GM23338 (cell line): ENCODE data around the gene NOP10. TPM values are rescaled to one million over a fixed set of nuclear protein-coding genes. Genes with fewer than 3 reads are reported as not detected.

ENCODE experiments used
- ATAC-seq: fragments of 200-7000 bp; cut with Tn5 transposase; 3 replicates; pipeline ENCODE4 v1.9.1; 2020
- DNase-seq: peaks from one replicate; pipeline ENCODE4 v3.0.0-alpha.2; 2015; ENCODE audit warnings: low spot score
- H2AFZ ChIP-seq: fragments of 200-600 bp; sonication (generic); 2 replicates; pipeline ENCODE4 v1.8.0; 2016; ENCODE audit warnings: antibody characterized with exemption, mild to moderate bottlenecking, moderate library complexity
- H3F3A ChIP-seq: fragments of 200-600 bp; sonication (generic); replicated peaks from 2 replicates; pipeline ENCODE4 v1.8.0; 2017; ENCODE audit warnings: antibody characterized with exemption, mixed run types, low read depth
- H3K27ac ChIP-seq: fragments of 200-600 bp; sonication (generic); 2 replicates; pipeline ENCODE4 v1.6.1; 2016; ENCODE audit warnings: low read depth
- H3K27me3 ChIP-seq: fragments of 200-600 bp; sonication (generic); 2 replicates; pipeline ENCODE4 v1.8.0; 2016; ENCODE audit warnings: mild to moderate bottlenecking, mixed run types, moderate library complexity; ENCODE audit not compliant: insufficient read depth
- H3K36me3 ChIP-seq: fragments of 200-600 bp; sonication (generic); 2 replicates; pipeline ENCODE4 v1.8.0; 2016; ENCODE audit warnings: mild to moderate bottlenecking; ENCODE audit not compliant: insufficient read depth
- H3K4me1 ChIP-seq: fragments of 200-600 bp; sonication (generic); 2 replicates; pipeline ENCODE4 v1.8.0; 2016; ENCODE audit warnings: mild to moderate bottlenecking, moderate library complexity; ENCODE audit not compliant: insufficient read depth
- H3K4me2 ChIP-seq: fragments of 200-600 bp; sonication (generic); 2 replicates; pipeline ENCODE4 v1.7.1; 2017; ENCODE audit warnings: mixed run types
- H3K4me3 ChIP-seq: fragments of 200-600 bp; sonication (generic); 2 replicates; pipeline ENCODE4 v1.6.1; 2016; ENCODE audit warnings: mixed run types
- H3K79me2 ChIP-seq: fragments of 200-600 bp; sonication (generic); replicated peaks from 2 replicates; pipeline ENCODE4 v1.8.0; 2017; ENCODE audit warnings: mild to moderate bottlenecking; ENCODE audit not compliant: insufficient read depth
- H3K9me2 ChIP-seq: fragments of 200-600 bp; sonication (generic); 2 replicates; pipeline ENCODE4 v1.8.0; 2017; ENCODE audit not compliant: insufficient read depth
- H4K20me1 ChIP-seq: fragments of 200-600 bp; sonication (generic); replicated peaks from 2 replicates; pipeline ENCODE4 v1.8.0; 2017; ENCODE audit warnings: mild to moderate bottlenecking; ENCODE audit not compliant: insufficient read depth
- H3K27ac Mint-ChIP-seq: 2 replicates; pipeline ENCODE4 v1.8.0; 2020; ENCODE audit warnings: inconsistent platforms, mild to moderate bottlenecking, moderate library complexity, mixed read lengths
- H3K27me3 Mint-ChIP-seq: 3 replicates; pipeline ENCODE4 v1.8.0; 2022; ENCODE audit warnings: low read depth, mild to moderate bottlenecking, moderate library complexity, mixed read lengths, inconsistent platforms; ENCODE audit not compliant: insufficient read depth, poor library complexity
- H3K36me3 Mint-ChIP-seq: 3 replicates; pipeline ENCODE4 v1.8.0; 2021; ENCODE audit warnings: low read depth, mild to moderate bottlenecking, inconsistent platforms, moderate library complexity, mixed read lengths
- H3K4me1 Mint-ChIP-seq: 3 replicates; pipeline ENCODE4 v1.8.0; 2020; ENCODE audit warnings: mild to moderate bottlenecking, inconsistent platforms, mixed read lengths
- H3K4me3 Mint-ChIP-seq: 3 replicates; pipeline ENCODE4 v1.8.0; 2021; ENCODE audit warnings: moderate library complexity, mild to moderate bottlenecking, inconsistent platforms, mixed read lengths
- H3K9me3 Mint-ChIP-seq: 3 replicates; pipeline ENCODE4 v1.8.0; 2020; ENCODE audit warnings: moderate library complexity, mild to moderate bottlenecking, inconsistent platforms, mixed read lengths
- CREB1 ChIP-seq: fragments of 250-450 bp; sonication (Bioruptor Pico); IDR thresholded peaks from 2 replicates; pipeline ENCODE4 v1.5.0; 2020; ENCODE audit warnings: low read depth, mild to moderate bottlenecking, moderate library complexity
- EZH2 ChIP-seq: fragments of 200-600 bp; sonication (generic); IDR thresholded peaks from one replicate; pipeline ENCODE4 v1.8.0; 2017; ENCODE audit warnings: antibody characterized with exemption, mild to moderate bottlenecking, low read depth; ENCODE audit not compliant: unreplicated experiment
- EZH2phosphoT487 ChIP-seq: fragments of 200-600 bp; sonication (generic); IDR thresholded peaks from one replicate; pipeline ENCODE4 v1.8.1; 2018; ENCODE audit warnings: antibody characterized with exemption; ENCODE audit not compliant: unreplicated experiment
- NANOG ChIP-seq: IDR thresholded peaks from 2 replicates; pipeline ENCODE4 v1.6.1; 2016; ENCODE audit warnings: antibody characterized with exemption, borderline replicate concordance
- STAT1 ChIP-seq: IDR thresholded peaks from one replicate; pipeline ENCODE4 v1.6.1; 2016; ENCODE audit warnings: antibody characterized with exemption; ENCODE audit not compliant: unreplicated experiment
- ZNF114 ChIP-seq: fragments of 250-450 bp; sonication (Bioruptor Pico); IDR thresholded peaks from 2 replicates; pipeline ENCODE4 v1.5.0; 2020; ENCODE audit warnings: mild to moderate bottlenecking, moderate library complexity
- ZNF331 ChIP-seq: fragments of 250-450 bp; sonication (Bioruptor Pico); IDR thresholded peaks from 2 replicates; pipeline ENCODE4 v1.5.0; 2020; ENCODE audit warnings: low read depth, mild to moderate bottlenecking, moderate library complexity
- polyA plus RNA-seq: library from polyadenylated mRNA; unstranded; fragments of >200 nt; fragmentation: Nextera tagmentation; extraction: Ambion mirVana; gene quantifications from 2 replicates; pipeline ENCODE4 v1.2.1, GENCODE V29; 2016
- total RNA-seq: library from RNA; depleted of rRNA; stranded (reverse); fragments of >200 nt; shearing (Covaris generic); gene quantifications from 2 replicates; pipeline ENCODE4 v1.2.3, GENCODE V29; 2014
- TF ChIP-seq, protein P1 (sequence below): IDR thresholded peaks from 2 replicates; pipeline ENCODE4 v1.6.1; 2016; ENCODE audit warnings: antibody characterized with exemption
- TF ChIP-seq, protein P2 (sequence below), 2 experiments: fragments of 200-600 bp in 1 of 2; sonication (generic) in 1 of 2; conservative IDR thresholded peaks; 2 replicates each; pipeline versions ENCODE4 v1.5.1 to v1.6.1; 2016 to 2017; ENCODE audit warnings: antibody characterized with exemption in 2 of 2, low read depth in 2 of 2, mild to moderate bottlenecking in 2 of 2, moderate library complexity in 1 of 2
- TF ChIP-seq, protein P3 (sequence below): IDR thresholded peaks from one replicate; pipeline ENCODE4 v1.6.1; 2018; ENCODE audit warnings: antibody characterized with exemption; ENCODE audit not compliant: unreplicated experiment
- TF ChIP-seq, protein P4 (sequence below): fragments of 250-450 bp; sonication (Bioruptor Pico); IDR thresholded peaks from 2 replicates; pipeline ENCODE4 v1.5.0; 2020; ENCODE audit warnings: mild to moderate bottlenecking, moderate library complexity

The NOP10 gene
- total and polyA plus RNA-seq, 2 experiments from 2014 or later = 417 to 718 TPM

DNA sequence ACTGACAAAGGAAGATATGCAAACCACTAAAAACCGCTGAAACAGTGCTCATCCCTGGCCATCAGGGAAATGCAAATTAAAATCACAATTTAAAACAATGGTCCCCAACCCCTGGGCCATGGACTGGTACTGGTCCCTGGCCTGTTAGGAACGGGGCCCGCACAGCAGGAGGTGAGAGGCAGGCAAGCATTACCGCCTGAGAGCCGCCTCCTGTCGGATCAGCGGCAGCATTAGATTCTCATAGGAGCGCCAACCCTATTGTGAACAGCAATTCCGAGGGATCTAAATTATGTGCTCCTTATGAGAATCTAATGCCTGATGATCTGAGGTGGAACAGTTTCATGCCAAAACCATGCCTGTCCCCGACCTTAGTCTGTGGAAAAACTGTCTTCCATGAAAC, 19.7 kb downstream of the NOP10 start:
- no peaks in the 10 kb centered on the region for H3K36me3 ChIP-seq
- peaks cover 4% of the 10 kb centered on the region; the same call in 1 of the 3 replicates for H3K9me3 Mint-ChIP-seq
- H4K20me1 ChIP-seq = no peaks in the 10 kb centered on the region
- peaks cover 1% of the 10 kb centered on the region for H3K27me3 Mint-ChIP-seq
- no peak overlapping the region for H3K27ac Mint-ChIP-seq
- no peak overlapping the region for H2AFZ ChIP-seq
- no peaks in the 10 kb centered on the region for H3K27me3 ChIP-seq
- H3K4me1 Mint-ChIP-seq = peaks cover 6% of the 10 kb centered on the region; the same call in 2 of the 3 replicates
- ATAC-seq (no peak), DNase-seq (peak; percentile 11)
- no peak overlapping the region for H3K4me3 Mint-ChIP-seq
- no peak overlapping the region for H3K4me3 ChIP-seq
- no peaks in the 10 kb centered on the region for H3K4me1 ChIP-seq
- no peak overlapping the region for H3K4me2 ChIP-seq
- TF ChIP-seq NANOG (no peak), EZH2phosphoT487 (no peak), CREB1 (CRISPR knock-in tag) (no peak), ZNF331 (CRISPR knock-in tag) (no peak), ZNF114 (CRISPR knock-in tag) (no peak), EZH2 (no peak), STAT1 (no peak)
- TF ChIP-seq, protein P1, sequence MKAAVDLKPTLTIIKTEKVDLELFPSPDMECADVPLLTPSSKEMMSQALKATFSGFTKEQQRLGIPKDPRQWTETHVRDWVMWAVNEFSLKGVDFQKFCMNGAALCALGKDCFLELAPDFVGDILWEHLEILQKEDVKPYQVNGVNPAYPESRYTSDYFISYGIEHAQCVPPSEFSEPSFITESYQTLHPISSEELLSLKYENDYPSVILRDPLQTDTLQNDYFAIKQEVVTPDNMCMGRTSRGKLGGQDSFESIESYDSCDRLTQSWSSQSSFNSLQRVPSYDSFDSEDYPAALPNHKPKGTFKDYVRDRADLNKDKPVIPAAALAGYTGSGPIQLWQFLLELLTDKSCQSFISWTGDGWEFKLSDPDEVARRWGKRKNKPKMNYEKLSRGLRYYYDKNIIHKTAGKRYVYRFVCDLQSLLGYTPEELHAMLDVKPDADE = no peak
- TF ChIP-seq, protein P2, sequence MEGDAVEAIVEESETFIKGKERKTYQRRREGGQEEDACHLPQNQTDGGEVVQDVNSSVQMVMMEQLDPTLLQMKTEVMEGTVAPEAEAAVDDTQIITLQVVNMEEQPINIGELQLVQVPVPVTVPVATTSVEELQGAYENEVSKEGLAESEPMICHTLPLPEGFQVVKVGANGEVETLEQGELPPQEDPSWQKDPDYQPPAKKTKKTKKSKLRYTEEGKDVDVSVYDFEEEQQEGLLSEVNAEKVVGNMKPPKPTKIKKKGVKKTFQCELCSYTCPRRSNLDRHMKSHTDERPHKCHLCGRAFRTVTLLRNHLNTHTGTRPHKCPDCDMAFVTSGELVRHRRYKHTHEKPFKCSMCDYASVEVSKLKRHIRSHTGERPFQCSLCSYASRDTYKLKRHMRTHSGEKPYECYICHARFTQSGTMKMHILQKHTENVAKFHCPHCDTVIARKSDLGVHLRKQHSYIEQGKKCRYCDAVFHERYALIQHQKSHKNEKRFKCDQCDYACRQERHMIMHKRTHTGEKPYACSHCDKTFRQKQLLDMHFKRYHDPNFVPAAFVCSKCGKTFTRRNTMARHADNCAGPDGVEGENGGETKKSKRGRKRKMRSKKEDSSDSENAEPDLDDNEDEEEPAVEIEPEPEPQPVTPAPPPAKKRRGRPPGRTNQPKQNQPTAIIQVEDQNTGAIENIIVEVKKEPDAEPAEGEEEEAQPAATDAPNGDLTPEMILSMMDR (conservative IDR thresholded peaks at IDR 0.05; ENCODE audit: low read depth in 2 of 2) = no peak
- TF ChIP-seq, protein P3, sequence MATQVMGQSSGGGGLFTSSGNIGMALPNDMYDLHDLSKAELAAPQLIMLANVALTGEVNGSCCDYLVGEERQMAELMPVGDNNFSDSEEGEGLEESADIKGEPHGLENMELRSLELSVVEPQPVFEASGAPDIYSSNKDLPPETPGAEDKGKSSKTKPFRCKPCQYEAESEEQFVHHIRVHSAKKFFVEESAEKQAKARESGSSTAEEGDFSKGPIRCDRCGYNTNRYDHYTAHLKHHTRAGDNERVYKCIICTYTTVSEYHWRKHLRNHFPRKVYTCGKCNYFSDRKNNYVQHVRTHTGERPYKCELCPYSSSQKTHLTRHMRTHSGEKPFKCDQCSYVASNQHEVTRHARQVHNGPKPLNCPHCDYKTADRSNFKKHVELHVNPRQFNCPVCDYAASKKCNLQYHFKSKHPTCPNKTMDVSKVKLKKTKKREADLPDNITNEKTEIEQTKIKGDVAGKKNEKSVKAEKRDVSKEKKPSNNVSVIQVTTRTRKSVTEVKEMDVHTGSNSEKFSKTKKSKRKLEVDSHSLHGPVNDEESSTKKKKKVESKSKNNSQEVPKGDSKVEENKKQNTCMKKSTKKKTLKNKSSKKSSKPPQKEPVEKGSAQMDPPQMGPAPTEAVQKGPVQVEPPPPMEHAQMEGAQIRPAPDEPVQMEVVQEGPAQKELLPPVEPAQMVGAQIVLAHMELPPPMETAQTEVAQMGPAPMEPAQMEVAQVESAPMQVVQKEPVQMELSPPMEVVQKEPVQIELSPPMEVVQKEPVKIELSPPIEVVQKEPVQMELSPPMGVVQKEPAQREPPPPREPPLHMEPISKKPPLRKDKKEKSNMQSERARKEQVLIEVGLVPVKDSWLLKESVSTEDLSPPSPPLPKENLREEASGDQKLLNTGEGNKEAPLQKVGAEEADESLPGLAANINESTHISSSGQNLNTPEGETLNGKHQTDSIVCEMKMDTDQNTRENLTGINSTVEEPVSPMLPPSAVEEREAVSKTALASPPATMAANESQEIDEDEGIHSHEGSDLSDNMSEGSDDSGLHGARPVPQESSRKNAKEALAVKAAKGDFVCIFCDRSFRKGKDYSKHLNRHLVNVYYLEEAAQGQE = no peak
- TF ChIP-seq, protein P4, sequence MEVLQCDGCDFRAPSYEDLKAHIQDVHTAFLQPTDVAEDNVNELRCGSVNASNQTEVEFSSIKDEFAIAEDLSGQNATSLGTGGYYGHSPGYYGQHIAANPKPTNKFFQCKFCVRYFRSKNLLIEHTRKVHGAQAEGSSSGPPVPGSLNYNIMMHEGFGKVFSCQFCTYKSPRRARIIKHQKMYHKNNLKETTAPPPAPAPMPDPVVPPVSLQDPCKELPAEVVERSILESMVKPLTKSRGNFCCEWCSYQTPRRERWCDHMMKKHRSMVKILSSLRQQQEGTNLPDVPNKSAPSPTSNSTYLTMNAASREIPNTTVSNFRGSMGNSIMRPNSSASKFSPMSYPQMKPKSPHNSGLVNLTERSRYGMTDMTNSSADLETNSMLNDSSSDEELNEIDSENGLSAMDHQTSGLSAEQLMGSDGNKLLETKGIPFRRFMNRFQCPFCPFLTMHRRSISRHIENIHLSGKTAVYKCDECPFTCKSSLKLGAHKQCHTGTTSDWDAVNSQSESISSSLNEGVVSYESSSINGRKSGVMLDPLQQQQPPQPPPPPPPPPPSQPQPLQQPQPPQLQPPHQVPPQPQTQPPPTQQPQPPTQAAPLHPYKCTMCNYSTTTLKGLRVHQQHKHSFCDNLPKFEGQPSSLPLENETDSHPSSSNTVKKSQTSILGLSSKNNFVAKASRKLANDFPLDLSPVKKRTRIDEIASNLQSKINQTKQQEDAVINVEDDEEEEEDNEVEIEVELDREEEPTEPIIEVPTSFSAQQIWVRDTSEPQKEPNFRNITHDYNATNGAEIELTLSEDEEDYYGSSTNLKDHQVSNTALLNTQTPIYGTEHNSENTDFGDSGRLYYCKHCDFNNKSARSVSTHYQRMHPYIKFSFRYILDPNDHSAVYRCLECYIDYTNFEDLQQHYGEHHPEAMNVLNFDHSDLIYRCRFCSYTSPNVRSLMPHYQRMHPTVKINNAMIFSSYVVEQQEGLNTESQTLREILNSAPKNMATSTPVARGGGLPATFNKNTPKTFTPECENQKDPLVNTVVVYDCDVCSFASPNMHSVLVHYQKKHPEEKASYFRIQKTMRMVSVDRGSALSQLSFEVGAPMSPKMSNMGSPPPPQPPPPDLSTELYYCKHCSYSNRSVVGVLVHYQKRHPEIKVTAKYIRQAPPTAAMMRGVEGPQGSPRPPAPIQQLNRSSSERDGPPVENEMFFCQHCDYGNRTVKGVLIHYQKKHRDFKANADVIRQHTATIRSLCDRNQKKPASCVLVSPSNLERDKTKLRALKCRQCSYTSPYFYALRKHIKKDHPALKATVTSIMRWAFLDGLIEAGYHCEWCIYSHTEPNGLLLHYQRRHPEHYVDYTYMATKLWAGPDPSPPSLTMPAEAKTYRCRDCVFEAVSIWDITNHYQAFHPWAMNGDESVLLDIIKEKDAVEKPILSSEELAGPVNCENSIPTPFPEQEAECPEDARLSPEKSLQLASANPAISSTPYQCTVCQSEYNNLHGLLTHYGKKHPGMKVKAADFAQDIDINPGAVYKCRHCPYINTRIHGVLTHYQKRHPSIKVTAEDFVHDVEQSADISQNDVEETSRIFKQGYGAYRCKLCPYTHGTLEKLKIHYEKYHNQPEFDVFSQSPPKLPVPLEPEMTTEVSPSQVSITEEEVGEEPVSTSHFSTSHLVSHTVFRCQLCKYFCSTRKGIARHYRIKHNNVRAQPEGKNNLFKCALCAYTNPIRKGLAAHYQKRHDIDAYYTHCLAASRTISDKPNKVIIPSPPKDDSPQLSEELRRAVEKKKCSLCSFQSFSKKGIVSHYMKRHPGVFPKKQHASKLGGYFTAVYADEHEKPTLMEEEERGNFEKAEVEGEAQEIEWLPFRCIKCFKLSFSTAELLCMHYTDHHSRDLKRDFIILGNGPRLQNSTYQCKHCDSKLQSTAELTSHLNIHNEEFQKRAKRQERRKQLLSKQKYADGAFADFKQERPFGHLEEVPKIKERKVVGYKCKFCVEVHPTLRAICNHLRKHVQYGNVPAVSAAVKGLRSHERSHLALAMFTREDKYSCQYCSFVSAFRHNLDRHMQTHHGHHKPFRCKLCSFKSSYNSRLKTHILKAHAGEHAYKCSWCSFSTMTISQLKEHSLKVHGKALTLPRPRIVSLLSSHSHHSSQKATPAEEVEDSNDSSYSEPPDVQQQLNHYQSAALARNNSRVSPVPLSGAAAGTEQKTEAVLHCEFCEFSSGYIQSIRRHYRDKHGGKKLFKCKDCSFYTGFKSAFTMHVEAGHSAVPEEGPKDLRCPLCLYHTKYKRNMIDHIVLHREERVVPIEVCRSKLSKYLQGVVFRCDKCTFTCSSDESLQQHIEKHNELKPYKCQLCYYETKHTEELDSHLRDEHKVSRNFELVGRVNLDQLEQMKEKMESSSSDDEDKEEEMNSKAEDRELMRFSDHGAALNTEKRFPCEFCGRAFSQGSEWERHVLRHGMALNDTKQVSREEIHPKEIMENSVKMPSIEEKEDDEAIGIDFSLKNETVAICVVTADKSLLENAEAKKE (CRISPR knock-in tag) = no peak
- no peaks in the 10 kb centered on the region for H3K79me2 ChIP-seq
- H3K9me2 ChIP-seq = no peaks in the 10 kb centered on the region
- H3K36me3 Mint-ChIP-seq = peaks cover 3% of the 10 kb centered on the region; the same call in 2 of the 3 replicates
- H3K27ac ChIP-seq = no peak overlapping the region
- no peaks in the 10 kb centered on the region for H3F3A ChIP-seq
